Glutamatergic neuron (in vitro differentiated cells): ENCODE data around the gene RARB. TPM values are rescaled to one million over a fixed set of nuclear protein-coding genes. Genes with fewer than 3 reads are reported as not detected.

Experiments
- DNase-seq: peaks from one replicate; pipeline ENCODE4 v3.0.0; 2022
- H3K27ac Mint-ChIP-seq: one replicate; pipeline ENCODE4 v1.8.0; 2020; ENCODE audit warnings: mild to moderate bottlenecking, mixed read lengths, inconsistent platforms; ENCODE audit not compliant: unreplicated experiment
- H3K27me3 Mint-ChIP-seq: one replicate; pipeline ENCODE4 v1.8.0; 2020; ENCODE audit warnings: mild to moderate bottlenecking, moderate library complexity, mixed read lengths, inconsistent platforms; ENCODE audit not compliant: unreplicated experiment
- H3K36me3 Mint-ChIP-seq: one replicate; pipeline ENCODE4 v1.8.0; 2020; ENCODE audit warnings: mild to moderate bottlenecking, mixed read lengths, inconsistent platforms; ENCODE audit not compliant: unreplicated experiment
- H3K4me1 Mint-ChIP-seq: one replicate; pipeline ENCODE4 v1.8.0; 2020; ENCODE audit warnings: mild to moderate bottlenecking, low read depth, mixed read lengths, inconsistent platforms; ENCODE audit not compliant: unreplicated experiment
- H3K4me3 Mint-ChIP-seq: one replicate; pipeline ENCODE4 v1.8.0; 2020; ENCODE audit warnings: mild to moderate bottlenecking, mixed read lengths, inconsistent platforms; ENCODE audit not compliant: unreplicated experiment
- H3K9me3 Mint-ChIP-seq: one replicate; pipeline ENCODE4 v1.8.0; 2020; ENCODE audit warnings: mild to moderate bottlenecking, moderate library complexity, mixed read lengths, inconsistent platforms; ENCODE audit not compliant: unreplicated experiment
- total RNA-seq: library from RNA; stranded (reverse); fragmentation: NEBNext Ultra II Directional; extraction: Animal tissue kit (Norgen Biotek cat#: 25700); gene quantifications from one replicate; pipeline ENCODE4 v1.2.1, GENCODE V29; 2021; ENCODE audit not compliant: unreplicated experiment
- TF ChIP-seq, protein P1 (sequence below): fragments of 200-600 bp; sonication (generic); IDR thresholded peaks from one replicate; pipeline ENCODE4 v1.5.0; 2021; ENCODE audit not compliant: partially characterized antibody, unreplicated experiment

The RARB gene
- total RNA-seq, 1 donor from 2014 or later: 1.2 TPM

DNA sequence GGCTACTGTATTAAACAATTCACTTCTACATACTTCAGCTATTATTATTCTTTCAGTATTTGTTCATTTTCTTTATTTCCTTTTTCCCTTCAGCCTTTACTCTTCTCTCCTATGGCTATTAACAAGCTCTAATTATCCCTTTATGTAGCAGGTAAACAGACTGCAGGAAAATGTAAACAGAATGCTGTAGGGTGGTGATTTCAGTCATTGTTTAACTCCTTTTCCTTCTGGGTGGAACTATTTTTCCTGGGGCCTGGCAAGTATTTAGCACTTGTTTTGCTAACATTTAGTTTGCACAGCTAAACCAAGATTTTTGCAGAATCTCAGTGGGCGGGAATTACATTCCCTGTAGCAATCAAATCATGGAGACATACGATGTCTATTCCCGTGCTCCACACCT, 14.4 kb downstream of the RARB start:
- Mint-ChIP-seq H3K27ac (no peak overlapping the region), H3K4me1 (no peaks in the 10 kb centered on the region), H3K36me3 (no peaks in the 10 kb centered on the region), H3K9me3 (no peaks in the 10 kb centered on the region), H3K4me3 (no peak overlapping the region), H3K27me3 (peaks cover under 1% of the 10 kb centered on the region)
- DNase-seq: no peak
- TF ChIP-seq, protein P1, sequence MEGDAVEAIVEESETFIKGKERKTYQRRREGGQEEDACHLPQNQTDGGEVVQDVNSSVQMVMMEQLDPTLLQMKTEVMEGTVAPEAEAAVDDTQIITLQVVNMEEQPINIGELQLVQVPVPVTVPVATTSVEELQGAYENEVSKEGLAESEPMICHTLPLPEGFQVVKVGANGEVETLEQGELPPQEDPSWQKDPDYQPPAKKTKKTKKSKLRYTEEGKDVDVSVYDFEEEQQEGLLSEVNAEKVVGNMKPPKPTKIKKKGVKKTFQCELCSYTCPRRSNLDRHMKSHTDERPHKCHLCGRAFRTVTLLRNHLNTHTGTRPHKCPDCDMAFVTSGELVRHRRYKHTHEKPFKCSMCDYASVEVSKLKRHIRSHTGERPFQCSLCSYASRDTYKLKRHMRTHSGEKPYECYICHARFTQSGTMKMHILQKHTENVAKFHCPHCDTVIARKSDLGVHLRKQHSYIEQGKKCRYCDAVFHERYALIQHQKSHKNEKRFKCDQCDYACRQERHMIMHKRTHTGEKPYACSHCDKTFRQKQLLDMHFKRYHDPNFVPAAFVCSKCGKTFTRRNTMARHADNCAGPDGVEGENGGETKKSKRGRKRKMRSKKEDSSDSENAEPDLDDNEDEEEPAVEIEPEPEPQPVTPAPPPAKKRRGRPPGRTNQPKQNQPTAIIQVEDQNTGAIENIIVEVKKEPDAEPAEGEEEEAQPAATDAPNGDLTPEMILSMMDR: no peak

DNA sequence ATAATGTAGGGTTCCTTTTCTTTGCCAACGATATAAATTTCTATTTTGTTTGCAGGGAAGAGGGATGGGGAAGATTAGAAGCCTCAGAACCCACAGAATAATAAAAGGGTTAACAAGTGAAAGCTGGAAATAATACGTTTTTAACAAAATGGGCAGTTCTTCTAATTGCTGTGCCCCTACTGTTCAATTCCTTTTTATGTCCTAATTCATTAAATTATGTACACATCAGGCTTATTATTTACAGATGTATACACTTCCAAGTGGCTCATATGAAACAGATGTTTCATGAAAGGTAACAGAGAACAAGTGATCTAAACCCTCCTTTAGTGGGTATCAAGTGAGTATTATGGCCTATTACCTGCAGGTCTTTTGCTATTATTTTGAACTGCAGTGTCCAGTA, 16.2 kb downstream of the RARB start:
- Mint-ChIP-seq H3K36me3 (no peaks in the 10 kb centered on the region), H3K27ac (no peak overlapping the region), H3K4me3 (no peak overlapping the region), H3K27me3 (peaks cover 5% of the 10 kb centered on the region), H3K9me3 (no peaks in the 10 kb centered on the region), H3K4me1 (no peaks in the 10 kb centered on the region)
- DNase-seq: no peak
- TF ChIP-seq, protein P1: no peak

DNA sequence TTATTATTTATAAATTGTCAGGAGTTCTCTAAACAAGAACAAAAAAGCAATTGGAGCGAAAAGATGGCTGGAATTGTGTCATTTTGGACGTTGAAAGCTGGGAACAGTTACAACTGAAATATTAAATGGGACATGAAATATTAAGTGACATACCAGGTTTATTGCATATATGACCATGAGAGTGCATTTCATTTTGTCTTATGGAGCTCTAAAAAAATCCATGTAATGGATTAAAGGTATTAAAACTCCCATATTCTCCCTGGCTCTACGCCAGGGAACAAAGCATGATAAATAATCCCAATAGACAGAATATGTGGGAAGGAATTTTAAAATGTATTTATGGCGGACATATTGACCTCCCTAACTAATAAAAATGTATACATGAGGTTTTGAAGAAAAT, 17.7 kb downstream of the RARB start:
- Mint-ChIP-seq H3K27ac (no peak overlapping the region), H3K36me3 (no peaks in the 10 kb centered on the region), H3K27me3 (peaks cover 5% of the 10 kb centered on the region), H3K4me1 (no peaks in the 10 kb centered on the region), H3K4me3 (no peak overlapping the region), H3K9me3 (no peaks in the 10 kb centered on the region)
- TF ChIP-seq, protein P1: no peak
- no peak for DNase-seq

DNA sequence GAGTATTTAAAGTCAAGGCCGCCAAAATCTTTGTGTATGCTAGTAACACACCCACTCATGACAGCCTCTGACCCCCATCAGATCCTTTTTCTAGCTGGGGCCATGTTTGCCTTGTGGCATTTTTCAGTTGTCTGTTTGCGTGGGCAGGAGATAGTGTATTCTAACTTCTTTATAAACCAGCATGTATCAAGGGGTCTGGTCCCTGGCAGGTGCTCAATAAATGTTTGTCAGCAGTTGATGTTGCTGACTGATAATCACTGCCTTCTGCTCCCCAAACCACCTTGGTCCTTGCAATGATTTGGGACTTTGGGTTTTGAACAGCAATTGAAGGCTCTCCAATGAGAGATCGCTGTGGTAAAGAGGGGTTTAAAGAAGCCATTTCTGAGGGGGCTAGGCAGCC, 19.2 kb downstream of the RARB start:
- Mint-ChIP-seq H3K9me3 (no peaks in the 10 kb centered on the region), H3K27ac (no peak overlapping the region), H3K36me3 (no peaks in the 10 kb centered on the region), H3K27me3 (peaks cover 5% of the 10 kb centered on the region), H3K4me3 (no peak overlapping the region), H3K4me1 (peaks cover 8% of the 10 kb centered on the region)
- DNase-seq: no peak
- TF ChIP-seq, protein P1: no peak

DNA sequence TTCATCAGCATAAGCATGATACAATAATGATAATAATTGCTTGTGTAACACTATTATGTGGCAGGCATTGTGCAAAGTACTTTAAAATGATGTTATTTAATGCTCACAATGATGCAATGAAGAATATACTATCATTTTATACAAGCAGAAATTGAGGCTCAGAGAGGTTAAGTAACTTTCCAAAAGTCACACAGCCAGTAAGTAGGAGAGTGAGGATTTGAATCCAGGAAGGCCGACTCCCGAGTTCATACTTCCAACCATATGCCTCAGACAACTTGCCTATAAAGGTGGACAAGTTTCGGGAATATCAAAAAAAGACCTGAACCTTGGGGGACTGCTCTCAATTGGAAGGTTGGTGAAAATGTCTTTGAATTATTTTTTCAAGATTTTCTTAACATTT, 19.9 kb downstream of the RARB start:
- Mint-ChIP-seq H3K9me3 (no peaks in the 10 kb centered on the region), H3K27ac (no peak overlapping the region), H3K27me3 (peaks cover 5% of the 10 kb centered on the region), H3K4me1 (peaks cover 8% of the 10 kb centered on the region), H3K4me3 (no peak overlapping the region), H3K36me3 (no peaks in the 10 kb centered on the region)
- TF ChIP-seq, protein P1: no peak
- no peak for DNase-seq
